GM21423 (cell line): ENCODE measurements around the gene DUSP19.
"Not testable (repeated sequence)": the region's sequence is repeated elsewhere in the genome, so short reads cannot be mapped to it uniquely, and the experiment has no call there.

Experiments used
- ATAC-seq: cut with Tn5 transposase; IDR thresholded peaks from one replicate; pipeline ENCODE4 v1.9.1; 2021; ENCODE audit warnings: mild to moderate bottlenecking, moderate library complexity; ENCODE audit not compliant: unreplicated experiment

DUSP19 gene, protein sequence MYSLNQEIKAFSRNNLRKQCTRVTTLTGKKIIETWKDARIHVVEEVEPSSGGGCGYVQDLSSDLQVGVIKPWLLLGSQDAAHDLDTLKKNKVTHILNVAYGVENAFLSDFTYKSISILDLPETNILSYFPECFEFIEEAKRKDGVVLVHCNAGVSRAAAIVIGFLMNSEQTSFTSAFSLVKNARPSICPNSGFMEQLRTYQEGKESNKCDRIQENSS

DNA sequence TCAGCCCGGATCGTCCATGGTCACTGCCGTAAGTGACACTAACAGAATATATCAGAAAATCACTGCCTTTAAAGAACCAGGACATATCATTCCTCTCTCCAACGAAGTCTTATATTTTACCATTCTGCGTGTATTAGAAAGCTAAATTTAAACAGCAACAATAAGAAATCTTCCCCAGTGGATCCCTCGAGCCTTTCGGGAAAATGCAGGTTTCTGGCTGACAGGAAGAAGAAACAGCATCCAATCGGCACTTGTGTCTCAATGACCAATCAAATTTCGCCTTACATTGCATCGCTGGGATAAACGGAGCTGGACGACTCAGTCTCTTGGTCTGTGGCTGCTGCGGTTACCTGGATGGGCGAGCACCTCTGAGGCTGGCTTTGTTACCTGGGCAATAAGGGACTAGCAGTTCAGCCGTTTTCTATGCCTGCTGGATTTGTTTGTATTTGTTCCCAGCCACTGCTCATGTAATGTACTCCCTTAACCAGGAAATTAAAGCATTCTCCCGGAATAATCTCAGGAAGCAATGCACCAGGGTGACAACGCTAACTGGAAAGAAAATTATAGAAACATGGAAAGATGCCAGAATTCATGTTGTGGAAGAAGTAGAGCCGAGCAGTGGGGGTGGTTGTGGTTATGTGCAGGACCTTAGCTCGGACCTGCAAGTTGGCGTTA lies at the start of gene DUSP19:
TSS of gene DUSP19 (plus strand) at position 284 of the 675 bp plus-strand sequence. CDS start at position 471, 187 bp downstream.
- peak; percentile 90 for ATAC-seq

DNA sequence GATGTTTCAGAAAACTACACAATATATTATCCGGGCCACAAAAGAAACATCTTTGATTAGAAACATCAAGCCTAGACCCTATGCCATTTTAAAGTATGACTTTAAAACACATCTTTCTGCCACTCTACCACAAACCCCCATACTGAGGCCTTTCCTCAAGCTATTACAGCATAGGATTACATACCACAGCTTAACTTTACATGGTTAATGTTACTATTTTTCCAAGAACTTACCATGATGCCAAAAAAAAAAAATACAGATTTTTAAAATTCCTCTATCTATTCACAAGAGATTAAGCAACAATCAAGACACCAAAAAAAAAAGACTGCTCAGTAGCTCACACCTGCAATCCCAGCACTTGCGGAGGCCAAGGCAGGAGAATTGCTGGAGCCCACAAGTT lies 49.3 kb upstream of the DUSP19 start:
- no peak for ATAC-seq

DNA sequence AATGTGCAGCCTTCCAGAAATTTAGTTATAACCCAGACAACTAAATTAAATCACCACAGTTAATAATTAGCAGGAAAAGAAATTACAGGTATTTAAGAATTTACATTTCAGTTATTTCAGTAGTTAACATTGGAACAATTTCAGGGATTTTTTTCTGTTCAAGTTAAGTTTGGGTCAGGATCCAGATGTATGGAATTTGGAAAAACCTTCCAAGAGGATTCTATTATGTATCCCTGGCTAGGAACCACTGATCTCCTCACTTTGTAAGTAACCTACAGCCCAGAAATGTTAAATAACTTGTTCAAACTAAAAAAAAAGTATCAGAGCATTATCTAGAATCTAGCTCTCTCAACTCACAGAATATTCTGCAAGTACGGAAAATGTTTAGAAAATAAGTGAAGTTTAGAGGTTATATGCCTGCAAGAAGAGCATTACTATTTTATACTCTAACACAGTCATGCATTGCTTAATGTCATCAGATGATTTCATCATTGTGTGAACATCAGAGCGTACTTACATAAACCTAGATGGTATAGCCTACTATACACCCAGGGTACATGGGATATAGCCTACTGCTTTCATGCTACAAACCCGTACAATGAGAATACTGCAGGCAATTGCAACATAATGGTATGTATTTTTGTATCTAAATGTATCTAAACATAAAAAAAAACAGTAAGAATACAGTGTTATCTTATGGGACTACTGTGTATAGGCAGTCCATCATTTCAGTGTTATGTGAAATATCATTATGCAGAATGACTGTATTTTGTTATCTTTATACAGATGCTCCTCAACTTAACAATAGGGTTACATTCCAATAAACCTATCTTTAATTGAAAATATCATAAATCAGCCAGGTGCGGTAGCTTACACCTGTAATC lies 46.4 kb upstream of the DUSP19 start:
- ATAC-seq = no peak

DNA sequence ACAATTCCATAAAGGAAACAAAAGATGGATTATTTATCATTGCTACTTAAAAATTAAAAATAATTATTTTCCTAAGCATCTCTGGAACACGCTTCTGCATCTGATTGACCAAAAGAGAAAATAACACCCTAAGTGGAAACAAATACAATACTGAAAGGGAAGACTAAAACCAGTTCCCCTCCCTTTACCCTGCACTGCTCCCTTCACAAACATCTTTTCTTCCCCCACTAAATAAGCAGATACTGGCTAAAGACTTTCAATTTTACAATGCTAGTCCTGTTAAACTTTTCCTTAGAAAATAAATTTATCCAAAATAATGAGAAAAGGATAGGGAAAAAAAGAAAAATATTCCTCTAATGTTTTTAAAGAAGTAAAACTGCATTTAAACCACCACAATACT lies 44.6 kb upstream of the DUSP19 start:
- ATAC-seq = no peak

DNA sequence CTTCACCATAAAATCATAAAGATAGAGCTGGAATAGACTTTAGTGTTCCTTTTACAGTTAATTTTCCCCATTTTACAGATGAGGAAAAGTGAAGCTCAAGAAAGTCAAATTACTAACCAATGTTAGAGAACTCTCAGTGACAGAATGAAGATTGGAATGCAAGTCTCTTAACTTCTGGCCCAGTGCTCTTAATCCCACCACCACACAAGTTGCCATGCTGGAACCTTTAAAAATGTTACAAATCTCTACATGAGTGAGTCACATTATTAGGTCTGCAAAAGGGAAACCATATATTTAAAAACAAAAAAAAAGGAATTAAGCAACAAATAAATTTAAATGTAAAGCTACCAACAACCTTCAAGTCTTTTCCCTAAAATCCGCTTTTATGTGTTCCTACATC lies 43.7 kb upstream of the DUSP19 start:
- no peak for ATAC-seq

DNA sequence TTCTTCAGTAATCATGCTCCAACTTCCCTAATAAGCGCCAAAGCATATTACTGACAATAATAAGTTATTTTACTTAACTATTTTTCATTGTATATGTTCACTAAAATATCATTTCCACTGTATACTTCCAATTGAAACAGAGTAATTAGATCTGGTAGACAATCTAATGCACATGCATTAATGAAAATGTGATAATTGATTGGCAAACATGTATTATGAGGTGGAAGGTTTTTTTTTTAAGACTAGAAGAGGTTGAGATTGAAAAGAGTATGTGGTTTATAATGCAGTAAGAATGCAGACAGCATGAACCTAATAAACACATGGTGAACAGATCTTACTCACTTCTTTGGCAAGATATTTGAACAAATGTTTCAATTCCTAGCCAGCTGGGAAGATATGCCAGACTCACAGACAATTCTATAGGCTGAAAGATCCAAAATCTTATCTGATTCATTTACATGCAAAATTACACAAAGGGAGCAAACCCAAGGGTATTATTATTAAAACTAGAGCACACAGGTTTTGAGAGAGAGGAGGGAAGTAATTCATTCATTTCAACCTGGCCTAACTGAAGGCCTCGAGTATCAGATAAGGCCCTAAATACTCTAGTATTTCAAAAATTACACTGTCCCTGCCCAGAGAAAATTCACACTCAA lies 43.1 kb upstream of the DUSP19 start:
- ATAC-seq = no peak

DNA sequence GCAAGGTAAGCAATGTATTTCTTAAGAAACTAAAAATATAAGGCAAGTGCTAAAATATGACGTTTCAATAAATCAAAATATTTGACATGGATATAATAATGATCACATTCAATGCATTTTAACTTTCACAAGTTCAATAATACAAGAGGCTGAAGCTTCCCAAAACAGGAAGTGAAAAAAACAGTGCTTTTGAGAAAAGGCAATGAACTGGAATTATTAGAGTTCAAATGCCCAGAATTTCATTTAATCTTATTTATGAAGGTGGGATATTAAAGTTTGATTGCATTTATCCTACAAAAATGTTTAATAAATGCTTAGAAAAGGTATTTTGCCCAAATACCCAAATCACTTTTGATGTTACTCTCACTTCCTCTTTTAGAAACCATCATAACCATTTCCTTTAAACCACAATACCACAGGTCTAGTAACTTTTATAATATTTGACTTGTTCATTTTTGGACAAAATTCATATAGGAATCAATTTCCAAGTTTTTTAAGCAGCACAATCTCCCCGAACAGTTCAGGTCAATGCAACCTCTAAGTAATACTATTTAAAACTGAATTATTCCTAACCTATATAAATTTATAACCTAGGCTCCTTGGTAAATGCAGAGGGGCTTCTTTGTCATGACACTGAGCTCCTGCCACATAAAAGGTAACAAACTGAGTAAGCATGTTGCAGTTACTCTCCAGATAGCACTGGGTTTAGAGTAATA lies 42.4 kb upstream of the DUSP19 start:
- peak; percentile 49 for ATAC-seq

DNA sequence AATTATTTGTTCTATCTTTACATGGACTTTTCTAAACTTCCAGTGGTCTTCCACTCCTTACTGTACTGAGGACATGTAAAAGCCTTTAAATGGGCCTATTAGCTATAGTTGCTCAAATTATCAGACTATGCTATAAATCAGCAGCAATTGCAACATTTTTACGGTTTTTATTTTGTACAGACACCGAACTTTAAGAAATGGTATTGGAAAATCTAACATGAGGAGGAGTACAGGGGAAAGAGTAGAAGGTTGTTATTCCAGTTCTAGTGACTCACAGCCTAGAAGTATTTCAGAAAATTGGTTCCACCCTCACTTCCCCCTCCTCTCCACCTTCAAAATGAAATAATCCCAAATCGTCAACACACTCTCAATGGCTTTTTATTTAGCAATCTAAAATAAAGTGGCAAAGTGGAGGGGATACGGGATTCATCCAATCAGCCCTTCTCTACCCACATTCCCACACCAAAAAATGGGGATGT lies 41.4 kb upstream of the DUSP19 start:
- ATAC-seq = no peak

DNA sequence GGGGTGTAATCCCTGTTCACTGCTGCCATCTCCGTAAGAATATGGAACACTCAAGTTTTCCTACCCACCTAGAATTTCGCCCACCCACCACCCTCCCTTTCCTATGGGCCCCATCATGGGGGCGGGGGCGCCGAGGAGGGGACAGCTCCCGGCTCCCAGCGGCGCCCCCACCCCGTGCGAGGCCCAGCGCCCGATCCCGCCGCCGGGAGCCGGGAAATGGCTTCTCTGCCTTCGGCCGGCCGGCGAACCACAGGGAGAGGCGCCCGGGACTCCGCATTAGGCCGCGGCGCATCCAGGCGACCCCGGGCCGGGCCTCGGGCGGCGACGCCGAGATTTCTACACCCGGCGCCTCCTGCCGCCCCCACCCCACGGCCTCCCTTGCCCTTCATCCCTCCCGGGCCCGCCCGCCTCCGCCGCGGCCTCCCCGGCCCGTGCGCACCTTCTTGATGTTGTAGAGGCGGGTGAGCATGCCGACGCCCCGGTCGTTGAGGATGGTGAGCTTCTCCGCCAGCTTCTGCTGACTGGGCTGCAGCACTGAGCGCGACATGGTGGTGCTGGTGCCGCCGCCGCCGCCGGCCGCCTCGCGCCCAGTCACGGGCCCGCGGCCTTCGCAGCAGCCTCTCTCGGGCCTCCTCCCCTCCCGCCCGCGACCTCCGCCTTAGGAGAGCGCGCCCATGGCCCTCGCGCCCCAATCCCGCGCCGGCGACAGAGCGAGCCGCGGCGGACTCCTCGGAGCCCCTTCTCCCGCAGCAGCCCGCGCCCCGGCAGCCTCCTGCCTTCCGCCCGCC lies 40.8 kb upstream of the DUSP19 start:
- peak; percentile 35 for ATAC-seq

DNA sequence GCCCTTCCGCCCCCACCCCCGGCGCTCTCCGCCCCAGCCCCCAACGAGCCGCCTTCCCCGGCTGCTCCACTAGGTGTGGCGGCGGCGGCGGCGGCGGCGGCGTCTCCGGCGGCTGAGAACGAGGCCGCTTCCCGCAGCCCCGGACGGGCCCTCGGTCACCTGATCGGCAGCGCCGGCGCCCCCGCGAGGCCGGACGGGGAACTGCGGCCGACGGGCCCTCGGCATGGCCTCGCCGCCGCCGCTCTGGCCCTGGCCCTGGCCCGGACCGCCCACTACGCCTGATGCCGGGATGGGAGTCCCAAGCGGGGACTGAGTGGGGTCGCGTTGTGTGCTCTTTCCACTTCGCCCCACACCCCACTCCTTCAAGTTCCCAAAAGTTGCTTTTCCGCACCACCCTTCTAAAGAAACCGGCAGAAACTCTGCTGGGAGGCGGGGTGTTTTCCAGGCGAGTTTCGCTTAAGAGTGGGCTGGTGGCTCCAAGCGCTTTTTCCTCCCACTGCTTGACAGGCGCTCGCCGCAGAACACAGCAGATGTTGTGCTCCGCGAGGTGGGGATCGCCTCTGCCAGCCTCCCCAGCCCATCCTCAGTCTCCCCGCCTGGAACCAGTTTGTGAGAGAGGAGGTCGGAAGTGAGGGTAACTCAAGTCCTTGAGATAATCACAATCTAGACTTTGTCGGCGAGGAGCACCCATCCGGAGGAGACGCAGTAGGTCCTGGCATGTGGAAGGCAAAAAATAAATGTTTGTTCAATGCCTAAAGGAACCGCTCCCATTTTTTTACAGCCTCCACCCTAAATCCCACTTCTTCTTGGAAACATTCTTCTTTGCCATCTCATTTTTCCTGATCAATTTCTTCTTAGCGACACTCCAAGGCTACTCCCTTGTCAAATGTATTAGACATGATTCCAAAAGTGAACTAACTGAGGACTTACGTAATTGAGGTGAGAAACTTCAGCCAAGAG lies 39.9 kb upstream of the DUSP19 start, which contains the start of gene NCKAP1:
TSS of gene NCKAP1 (minus strand) at position 117 of the 960 bp plus-strand sequence. CDS start 358 bp downstream, outside the sequence.
- peak; percentile 73 for ATAC-seq

DNA sequence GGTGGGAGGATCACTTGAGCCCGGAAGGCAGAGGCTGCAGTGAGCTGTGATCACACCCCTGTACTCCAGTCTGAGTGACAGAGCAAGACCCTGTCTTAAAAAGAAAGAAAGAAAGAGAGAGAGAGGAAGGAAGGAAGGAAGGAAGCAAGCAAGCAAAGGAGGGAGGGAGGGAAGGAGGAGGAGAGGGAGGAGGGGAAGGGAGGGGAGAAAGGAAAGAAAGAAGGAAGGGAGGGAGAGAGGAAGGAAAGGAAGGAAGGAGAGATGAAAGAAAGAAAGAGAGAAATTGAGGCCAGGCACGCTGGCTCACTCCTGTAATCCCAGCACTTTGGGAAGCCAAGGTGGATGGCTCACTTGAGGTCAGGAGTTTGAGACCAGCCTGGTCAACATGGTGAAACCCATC lies 37.9 kb upstream of the DUSP19 start:
- no peak for ATAC-seq

DNA sequence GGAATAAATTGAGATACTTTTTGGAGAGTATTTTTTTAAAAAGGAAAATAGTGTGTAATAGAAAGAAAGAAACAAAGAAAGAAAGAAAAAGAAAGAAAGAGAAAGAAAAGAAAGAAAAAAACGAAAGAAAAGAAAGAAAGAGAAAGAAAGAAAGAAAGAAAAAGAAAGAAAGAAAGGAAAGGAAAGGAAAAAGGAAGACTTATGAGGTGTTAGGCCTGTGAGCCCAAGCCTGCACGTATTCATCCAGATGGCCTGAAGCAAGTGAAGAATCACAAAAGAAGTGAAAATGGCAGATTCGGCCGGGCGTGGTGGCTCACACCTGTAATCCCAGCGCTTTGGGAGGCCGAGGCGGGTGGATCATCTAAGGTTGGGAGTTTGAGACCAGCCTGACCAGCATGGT lies 35.0 kb upstream of the DUSP19 start:
- not testable (repeated sequence) for ATAC-seq

DNA sequence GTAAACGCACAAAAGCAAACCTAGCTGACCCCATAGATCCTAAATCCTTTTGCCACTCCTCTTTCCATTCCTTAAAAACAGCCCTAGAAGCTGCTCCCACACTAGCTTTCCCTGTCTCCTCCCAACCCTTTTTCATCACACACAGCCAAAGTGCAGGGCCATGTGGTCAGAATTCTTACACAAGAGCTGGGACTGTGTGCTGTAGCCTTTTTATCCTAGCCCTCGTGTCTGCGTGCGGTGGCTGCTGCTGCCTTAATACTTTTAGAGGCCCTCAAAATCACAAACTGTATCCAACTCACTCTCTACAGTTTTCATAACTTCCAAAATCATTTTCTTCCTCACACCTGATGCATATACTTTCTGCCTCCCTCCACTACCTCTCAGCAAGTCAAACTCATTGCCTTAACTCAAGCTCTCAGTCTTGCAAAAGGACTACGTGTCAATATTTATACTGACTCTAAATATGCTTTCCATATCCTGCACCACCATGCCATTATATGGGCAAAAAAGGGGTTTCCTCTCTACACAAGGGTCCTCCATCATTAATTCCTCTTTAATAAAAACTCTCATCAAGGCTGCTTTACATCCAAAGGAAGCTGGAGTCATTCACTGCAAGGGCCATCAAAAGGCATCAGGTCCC lies 30.9 kb upstream of the DUSP19 start:
- not testable (repeated sequence) for ATAC-seq

DNA sequence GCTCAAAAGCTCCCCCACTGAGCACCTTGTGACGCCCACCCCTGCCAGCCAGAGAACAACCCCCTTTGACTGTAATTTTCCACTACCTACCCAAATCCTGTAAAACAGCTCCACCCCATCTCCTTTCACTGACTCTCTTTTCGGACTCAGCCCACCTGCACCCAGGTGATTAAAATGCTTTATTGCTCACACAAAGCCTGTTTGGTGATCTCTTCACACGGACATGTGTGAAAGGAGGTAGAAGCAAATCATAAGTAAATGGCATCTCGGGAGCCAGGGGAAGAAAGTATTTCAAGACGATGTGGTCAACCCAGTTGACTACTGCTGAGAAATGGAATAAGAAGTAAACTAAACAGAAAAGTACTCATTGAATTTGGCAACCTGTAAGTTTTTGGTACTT lies 29.1 kb upstream of the DUSP19 start:
- ATAC-seq = no peak

DNA sequence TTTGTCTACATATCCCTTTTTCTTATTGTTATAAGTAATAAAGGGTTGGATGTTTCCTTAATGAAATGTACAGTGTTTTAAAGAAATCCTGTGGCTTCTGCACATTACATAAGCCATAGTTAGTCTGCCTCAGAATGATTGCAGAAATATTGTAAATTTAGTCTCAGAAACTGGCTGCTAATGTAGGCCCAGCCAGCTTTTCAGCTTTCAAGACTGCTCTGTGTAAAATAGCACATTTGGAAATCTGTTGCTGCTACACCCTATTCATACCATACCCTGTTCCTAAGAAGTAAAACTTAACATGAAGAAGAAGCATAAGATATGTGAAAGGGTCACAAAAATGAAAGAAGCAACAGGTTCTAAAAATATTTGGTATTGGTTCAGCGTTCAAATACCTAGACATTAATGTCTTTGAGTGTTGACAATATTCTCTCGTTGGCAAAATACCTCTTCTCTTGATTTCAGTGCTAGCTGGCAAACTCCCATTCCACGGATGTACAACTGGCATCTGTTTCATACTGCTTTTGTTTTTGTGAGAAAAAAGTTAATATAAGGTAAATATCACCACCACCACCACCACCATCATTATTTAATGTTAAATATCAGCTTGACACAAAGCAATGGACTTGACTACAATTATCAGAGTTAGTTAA lies 21.1 kb upstream of the DUSP19 start:
- ATAC-seq = peak; percentile 38

DNA sequence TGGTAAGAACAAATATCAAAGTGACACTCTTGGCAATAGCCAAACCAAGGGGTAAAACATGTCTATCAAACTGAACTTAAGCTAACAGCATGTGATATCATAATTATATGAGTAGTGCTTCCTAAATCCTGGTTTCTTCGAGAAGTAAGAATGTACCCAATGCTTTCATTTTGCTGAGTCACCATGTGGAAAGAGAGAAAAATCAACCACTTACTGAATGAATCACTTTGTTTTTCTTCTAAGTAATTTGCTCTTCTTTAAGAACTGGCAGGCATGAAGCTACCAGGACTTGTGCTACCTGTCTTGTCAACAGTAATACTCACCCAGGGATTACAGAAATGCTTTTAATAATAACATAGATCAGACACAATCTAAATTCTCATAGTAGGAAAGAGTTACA lies 19.0 kb upstream of the DUSP19 start:
- no peak for ATAC-seq

DNA sequence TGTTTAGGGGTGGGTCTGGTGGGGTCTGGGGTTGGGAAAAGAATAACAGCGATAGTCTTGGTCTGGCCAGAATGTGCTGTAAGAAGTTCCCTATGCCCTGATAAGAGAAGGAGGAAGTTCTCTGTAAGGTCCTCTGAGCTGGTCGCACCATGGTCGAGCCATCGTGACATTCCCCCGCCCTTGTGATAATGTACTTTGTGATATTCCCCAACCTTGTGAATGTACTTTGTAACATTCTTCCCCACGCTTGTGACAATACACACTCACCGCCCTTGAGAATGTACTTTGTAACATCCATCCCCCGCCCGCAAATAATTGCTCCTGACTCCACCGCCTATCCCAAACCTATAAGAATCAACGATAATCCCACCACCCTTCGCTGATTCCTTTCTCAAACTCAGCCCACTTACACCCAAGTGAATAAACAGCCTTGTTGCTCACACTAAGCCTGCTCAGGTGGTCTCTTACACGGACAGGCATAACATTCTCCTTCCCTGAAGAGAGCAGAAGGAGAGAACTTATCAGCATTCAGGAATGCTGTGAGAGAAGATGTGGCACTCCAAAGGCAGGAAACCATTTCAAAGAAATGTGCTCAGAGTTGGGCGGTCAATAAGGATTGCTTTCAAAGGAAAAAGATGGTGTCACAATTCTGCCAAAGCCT lies 17.8 kb upstream of the DUSP19 start:
- ATAC-seq = no peak
